ENCODE results near the gene C1orf167. TPM values are rescaled to one million over a fixed set of nuclear protein-coding genes. Genes with fewer than 3 reads are reported as not detected.

The C1orf167 gene
- total and polyA plus RNA-seq, 10 of the 15 experiments (the other 5 are each of a cell fraction or from before 2014, with no cell fraction given) = 0.17 to 0.31 TPM; not detected in 8

DNA sequence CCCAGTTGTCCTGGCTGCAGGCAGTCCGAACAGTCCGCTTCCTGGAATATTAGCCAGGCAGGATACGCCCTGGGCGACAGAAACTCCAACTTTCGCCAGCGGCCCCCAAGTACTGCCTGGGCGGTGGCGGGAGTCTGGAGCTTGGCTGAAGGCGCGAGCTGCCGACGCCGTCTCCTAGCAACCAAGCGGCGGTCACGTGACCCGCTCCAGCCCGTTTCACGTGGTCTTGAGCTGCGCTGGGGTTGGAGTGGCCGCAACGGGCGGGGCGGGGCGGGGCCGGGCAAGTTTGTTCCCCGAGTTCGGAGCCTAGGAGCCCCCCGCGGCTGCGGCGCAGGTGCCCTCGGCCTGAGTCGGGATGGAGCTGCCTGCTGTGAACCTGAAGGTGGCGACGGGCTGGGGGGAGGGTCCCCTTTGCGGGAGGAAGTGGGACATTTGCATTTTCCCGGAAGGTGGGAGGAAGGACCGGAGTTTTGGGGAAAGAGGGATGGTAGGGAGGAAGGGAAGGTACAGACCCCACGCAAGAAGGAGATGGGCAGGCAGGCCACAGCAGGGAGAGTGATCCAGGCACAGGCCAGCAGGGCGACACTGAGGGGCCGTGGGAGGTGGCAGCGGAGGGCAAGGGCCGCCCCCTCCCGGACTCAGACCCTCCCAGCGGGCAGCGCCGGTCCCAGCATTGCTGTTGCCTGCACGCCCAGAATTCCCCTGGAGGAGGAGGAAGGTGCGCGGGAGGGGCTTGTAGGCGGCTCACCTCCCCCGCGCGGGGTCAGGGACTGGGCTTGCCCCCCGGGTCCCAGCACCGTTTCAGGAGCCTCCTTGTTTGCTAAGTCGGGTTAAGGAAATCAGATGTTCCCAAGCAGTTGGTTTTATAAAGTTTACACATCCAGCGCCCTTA, 25.9 kb upstream of the C1orf167 start, which contains the start of gene AGTRAP (continued):
- TF ChIP-seq, protein P1, sequence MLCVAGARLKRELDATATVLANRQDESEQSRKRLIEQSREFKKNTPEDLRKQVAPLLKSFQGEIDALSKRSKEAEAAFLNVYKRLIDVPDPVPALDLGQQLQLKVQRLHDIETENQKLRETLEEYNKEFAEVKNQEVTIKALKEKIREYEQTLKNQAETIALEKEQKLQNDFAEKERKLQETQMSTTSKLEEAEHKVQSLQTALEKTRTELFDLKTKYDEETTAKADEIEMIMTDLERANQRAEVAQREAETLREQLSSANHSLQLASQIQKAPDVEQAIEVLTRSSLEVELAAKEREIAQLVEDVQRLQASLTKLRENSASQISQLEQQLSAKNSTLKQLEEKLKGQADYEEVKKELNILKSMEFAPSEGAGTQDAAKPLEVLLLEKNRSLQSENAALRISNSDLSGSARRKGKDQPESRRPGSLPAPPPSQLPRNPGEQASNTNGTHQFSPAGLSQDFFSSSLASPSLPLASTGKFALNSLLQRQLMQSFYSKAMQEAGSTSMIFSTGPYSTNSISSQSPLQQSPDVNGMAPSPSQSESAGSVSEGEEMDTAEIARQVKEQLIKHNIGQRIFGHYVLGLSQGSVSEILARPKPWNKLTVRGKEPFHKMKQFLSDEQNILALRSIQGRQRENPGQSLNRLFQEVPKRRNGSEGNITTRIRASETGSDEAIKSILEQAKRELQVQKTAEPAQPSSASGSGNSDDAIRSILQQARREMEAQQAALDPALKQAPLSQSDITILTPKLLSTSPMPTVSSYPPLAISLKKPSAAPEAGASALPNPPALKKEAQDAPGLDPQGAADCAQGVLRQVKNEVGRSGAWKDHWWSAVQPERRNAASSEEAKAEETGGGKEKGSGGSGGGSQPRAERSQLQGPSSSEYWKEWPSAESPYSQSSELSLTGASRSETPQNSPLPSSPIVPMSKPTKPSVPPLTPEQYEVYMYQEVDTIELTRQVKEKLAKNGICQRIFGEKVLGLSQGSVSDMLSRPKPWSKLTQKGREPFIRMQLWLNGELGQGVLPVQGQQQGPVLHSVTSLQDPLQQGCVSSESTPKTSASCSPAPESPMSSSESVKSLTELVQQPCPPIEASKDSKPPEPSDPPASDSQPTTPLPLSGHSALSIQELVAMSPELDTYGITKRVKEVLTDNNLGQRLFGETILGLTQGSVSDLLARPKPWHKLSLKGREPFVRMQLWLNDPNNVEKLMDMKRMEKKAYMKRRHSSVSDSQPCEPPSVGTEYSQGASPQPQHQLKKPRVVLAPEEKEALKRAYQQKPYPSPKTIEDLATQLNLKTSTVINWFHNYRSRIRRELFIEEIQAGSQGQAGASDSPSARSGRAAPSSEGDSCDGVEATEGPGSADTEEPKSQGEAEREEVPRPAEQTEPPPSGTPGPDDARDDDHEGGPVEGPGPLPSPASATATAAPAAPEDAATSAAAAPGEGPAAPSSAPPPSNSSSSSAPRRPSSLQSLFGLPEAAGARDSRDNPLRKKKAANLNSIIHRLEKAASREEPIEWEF (IDR thresholded peaks at IDR 0.05; ENCODE audit: insufficient replicate concordance, low read depth, low read length) = no peak
- no peak for TF ChIP-seq ZBED1 (IDR thresholded peaks at IDR 0.05; ENCODE audit: borderline replicate concordance)
- TF ChIP-seq SREBF2 (IDR thresholded peaks at IDR 0.05; ENCODE audit: low read length) = no peak
- peak; percentile 95 for TF ChIP-seq SIN3A (IDR thresholded peaks at IDR 0.05; ENCODE audit: low read depth, low read length)
- 0 out of 2 replicates have a peak, but pooled peaks have one; percentile 1 for TF ChIP-seq BCL11A (IDR thresholded peaks at IDR 0.05; ENCODE audit: low read depth, low read length)
- peak; percentile 79; the same call in 1 of the 2 replicates for TF ChIP-seq NBN (IDR thresholded peaks at IDR 0.05)
- peak; percentile 73 to 98 for TF ChIP-seq BHLHE40 (IDR thresholded peaks at IDR 0.05; ENCODE audit: borderline replicate concordance in 1 of 2, low read depth in 2 of 2, low read length in 1 of 2)
- TF ChIP-seq, protein P2, sequence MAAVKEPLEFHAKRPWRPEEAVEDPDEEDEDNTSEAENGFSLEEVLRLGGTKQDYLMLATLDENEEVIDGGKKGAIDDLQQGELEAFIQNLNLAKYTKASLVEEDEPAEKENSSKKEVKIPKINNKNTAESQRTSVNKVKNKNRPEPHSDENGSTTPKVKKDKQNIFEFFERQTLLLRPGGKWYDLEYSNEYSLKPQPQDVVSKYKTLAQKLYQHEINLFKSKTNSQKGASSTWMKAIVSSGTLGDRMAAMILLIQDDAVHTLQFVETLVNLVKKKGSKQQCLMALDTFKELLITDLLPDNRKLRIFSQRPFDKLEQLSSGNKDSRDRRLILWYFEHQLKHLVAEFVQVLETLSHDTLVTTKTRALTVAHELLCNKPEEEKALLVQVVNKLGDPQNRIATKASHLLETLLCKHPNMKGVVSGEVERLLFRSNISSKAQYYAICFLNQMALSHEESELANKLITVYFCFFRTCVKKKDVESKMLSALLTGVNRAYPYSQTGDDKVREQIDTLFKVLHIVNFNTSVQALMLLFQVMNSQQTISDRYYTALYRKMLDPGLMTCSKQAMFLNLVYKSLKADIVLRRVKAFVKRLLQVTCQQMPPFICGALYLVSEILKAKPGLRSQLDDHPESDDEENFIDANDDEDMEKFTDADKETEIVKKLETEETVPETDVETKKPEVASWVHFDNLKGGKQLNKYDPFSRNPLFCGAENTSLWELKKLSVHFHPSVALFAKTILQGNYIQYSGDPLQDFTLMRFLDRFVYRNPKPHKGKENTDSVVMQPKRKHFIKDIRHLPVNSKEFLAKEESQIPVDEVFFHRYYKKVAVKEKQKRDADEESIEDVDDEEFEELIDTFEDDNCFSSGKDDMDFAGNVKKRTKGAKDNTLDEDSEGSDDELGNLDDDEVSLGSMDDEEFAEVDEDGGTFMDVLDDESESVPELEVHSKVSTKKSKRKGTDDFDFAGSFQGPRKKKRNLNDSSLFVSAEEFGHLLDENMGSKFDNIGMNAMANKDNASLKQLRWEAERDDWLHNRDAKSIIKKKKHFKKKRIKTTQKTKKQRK (IDR thresholded peaks at IDR 0.05; ENCODE audit: low read depth, low read length) = no peak
- TF ChIP-seq RCOR1 (conservative IDR thresholded peaks at IDR 0.05; ENCODE audit: low read depth, low read length) = no peak
- no peak for TF ChIP-seq YBX1 (IDR thresholded peaks at IDR 0.05)
- TF ChIP-seq, protein P3, sequence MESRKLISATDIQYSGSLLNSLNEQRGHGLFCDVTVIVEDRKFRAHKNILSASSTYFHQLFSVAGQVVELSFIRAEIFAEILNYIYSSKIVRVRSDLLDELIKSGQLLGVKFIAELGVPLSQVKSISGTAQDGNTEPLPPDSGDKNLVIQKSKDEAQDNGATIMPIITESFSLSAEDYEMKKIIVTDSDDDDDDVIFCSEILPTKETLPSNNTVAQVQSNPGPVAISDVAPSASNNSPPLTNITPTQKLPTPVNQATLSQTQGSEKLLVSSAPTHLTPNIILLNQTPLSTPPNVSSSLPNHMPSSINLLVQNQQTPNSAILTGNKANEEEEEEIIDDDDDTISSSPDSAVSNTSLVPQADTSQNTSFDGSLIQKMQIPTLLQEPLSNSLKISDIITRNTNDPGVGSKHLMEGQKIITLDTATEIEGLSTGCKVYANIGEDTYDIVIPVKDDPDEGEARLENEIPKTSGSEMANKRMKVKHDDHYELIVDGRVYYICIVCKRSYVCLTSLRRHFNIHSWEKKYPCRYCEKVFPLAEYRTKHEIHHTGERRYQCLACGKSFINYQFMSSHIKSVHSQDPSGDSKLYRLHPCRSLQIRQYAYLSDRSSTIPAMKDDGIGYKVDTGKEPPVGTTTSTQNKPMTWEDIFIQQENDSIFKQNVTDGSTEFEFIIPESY (IDR thresholded peaks at IDR 0.05) = no peak
- peak; percentile 66; the same call in 1 of the 2 replicates for TF ChIP-seq GATAD2B (conservative IDR thresholded peaks at IDR 0.05; ENCODE audit: low read depth)
- TF ChIP-seq NFYB (IDR thresholded peaks at IDR 0.05; ENCODE audit: insufficient read depth, low read depth, low read length) = 0 out of 2 replicates have a peak, but pooled peaks have one; percentile 31
- 0 out of 2 replicates have a peak, but pooled peaks have one; percentile 20 for TF ChIP-seq TCF12 (IDR thresholded peaks at IDR 0.05; ENCODE audit: low read depth, low read length)
- TF ChIP-seq KLF5 (IDR thresholded peaks at IDR 0.05; ENCODE audit: partially characterized antibody) = no peak
- TF ChIP-seq, protein P4, sequence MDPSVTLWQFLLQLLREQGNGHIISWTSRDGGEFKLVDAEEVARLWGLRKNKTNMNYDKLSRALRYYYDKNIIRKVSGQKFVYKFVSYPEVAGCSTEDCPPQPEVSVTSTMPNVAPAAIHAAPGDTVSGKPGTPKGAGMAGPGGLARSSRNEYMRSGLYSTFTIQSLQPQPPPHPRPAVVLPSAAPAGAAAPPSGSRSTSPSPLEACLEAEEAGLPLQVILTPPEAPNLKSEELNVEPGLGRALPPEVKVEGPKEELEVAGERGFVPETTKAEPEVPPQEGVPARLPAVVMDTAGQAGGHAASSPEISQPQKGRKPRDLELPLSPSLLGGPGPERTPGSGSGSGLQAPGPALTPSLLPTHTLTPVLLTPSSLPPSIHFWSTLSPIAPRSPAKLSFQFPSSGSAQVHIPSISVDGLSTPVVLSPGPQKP (IDR thresholded peaks at IDR 0.05; ENCODE audit: low read depth, low read length) = no peak
- TF ChIP-seq CHD2 (IDR thresholded peaks at IDR 0.05; ENCODE audit: borderline replicate concordance, low read depth, low read length) = 0 out of 2 replicates have a peak, but pooled peaks have one; percentile 10
- no peak for TF ChIP-seq JUND (IDR thresholded peaks at IDR 0.05; ENCODE audit: low read depth, low read length)
